ENCODE results near the gene GALNT2.

Gene GALNT2

DNA sequence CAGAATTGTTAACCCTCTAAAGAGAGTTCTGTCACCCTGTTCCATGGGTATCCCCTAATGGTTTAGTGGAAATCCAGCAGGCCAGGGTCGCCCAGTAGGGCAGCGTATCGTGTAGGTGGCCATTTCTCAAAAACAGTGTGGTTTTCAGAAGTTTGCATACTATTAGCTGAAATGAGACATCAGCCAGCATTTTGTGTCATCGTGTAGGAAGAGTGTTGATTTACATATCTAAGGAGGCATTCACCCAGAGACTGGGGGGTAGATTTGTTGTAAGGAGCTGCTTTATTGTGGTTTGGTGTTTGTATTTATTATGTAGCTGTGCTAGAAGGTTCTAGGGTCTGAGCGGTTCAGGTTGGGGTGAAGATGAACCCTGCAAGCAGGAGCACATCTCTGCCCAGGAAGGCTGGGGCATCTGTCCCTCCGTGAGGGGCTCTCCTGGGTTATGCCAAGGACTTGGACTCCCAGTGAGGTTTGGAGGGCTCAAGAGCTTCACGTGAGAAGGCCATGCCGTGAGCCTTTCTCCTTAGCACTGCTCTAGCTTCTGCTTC is 184.7 kb downstream of the GALNT2 start:
- Histone ChIP-seq H3K27ac (no peak overlapping the region), H3K27me3 (replicated peaks) (no peaks in the 10 kb centered on the region), H3K36me3 (replicated peaks) (peaks cover 17% of the 10 kb centered on the region), H3K4me3 (ENCODE audit: low read depth, low read length) (no peak overlapping the region)
- in situ Hi-C loops (cut with HindIII; ENCODE audit: low pct_ligation_motif_present, low sequenced_read_pairs): no loop called here
- DNase-seq: no peak
- TF ChIP-seq, protein P1, sequence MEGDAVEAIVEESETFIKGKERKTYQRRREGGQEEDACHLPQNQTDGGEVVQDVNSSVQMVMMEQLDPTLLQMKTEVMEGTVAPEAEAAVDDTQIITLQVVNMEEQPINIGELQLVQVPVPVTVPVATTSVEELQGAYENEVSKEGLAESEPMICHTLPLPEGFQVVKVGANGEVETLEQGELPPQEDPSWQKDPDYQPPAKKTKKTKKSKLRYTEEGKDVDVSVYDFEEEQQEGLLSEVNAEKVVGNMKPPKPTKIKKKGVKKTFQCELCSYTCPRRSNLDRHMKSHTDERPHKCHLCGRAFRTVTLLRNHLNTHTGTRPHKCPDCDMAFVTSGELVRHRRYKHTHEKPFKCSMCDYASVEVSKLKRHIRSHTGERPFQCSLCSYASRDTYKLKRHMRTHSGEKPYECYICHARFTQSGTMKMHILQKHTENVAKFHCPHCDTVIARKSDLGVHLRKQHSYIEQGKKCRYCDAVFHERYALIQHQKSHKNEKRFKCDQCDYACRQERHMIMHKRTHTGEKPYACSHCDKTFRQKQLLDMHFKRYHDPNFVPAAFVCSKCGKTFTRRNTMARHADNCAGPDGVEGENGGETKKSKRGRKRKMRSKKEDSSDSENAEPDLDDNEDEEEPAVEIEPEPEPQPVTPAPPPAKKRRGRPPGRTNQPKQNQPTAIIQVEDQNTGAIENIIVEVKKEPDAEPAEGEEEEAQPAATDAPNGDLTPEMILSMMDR (IDR thresholded peaks at IDR 0.05; ENCODE audit: low read depth, low read length, missing control alignments): no peak

DNA sequence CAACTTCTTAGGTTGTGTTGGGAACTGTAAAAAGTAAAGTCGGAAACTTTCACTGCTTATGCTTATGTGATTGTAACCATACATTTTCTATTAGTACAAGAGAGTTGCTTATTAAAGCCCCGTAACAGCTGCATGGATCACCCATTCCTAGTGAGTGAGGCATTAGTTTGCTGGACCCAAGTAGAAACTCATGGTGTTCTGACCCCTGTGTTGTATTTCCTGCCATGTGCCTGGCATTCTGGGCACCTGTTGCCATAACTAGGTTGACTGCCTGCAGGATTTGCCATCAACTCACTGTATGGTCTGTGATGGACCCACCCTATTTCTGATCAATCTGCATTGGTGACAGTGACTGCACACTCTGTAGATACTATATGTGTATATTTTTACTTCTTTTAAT is 186.1 kb downstream of the GALNT2 start:
- Histone ChIP-seq H3K36me3 (replicated peaks) (peaks cover 17% of the 10 kb centered on the region), H3K27me3 (replicated peaks) (no peaks in the 10 kb centered on the region), H3K27ac (no peak overlapping the region), H3K4me3 (ENCODE audit: low read depth, low read length) (no peak overlapping the region)
- TF ChIP-seq, protein P1 (IDR thresholded peaks at IDR 0.05; ENCODE audit: low read depth, low read length, missing control alignments): no peak
- DNase-seq: no peak
- in situ Hi-C loops (cut with HindIII; ENCODE audit: low pct_ligation_motif_present, low sequenced_read_pairs): no loop called here

DNA sequence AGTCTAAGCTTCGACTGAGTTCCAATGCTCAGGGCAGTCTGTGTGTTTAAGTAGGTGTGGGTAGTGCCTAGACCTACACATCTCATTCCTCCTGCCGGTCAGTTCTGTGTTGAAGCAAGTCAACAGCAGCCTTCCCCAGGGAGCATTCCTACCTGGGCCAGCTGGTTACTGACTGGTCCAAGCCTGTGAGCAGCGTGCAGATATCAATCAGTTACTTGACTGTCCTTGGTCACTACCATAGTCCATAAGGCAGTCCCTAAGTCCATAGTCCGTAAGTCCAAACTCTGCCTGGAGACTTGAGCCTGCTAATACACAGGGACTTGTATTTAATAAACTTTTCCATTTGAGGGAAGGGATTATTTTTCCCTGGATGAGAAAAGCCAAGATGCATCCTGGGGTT is 187.2 kb downstream of the GALNT2 start:
- Histone ChIP-seq H3K4me3 (ENCODE audit: low read depth, low read length) (no peak overlapping the region), H3K27me3 (replicated peaks) (no peaks in the 10 kb centered on the region), H3K27ac (no peak overlapping the region), H3K36me3 (replicated peaks) (peaks cover 17% of the 10 kb centered on the region)
- in situ Hi-C loops (cut with HindIII; ENCODE audit: low pct_ligation_motif_present, low sequenced_read_pairs): no loop called here
- DNase-seq: no peak
- TF ChIP-seq, protein P1 (IDR thresholded peaks at IDR 0.05; ENCODE audit: low read depth, low read length, missing control alignments): no peak

DNA sequence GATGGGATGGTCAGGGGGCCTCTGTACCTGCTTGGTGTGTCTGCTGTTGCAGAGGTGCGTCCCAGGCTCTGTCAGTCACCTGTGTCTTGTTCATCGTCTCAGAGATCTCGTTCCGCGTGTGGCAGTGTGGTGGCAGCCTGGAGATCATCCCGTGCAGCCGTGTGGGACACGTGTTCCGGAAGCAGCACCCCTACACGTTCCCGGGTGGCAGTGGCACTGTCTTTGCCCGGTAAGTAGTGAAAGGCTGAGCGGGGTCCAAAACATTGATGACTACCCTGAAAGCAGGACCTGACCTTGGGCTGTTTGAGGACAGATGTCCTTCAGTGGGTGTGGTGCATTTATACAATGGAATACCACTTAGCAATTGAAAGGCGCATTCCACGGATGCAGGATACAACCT is 188.1 kb downstream of the GALNT2 start:
- TF ChIP-seq, protein P1 (IDR thresholded peaks at IDR 0.05; ENCODE audit: low read depth, low read length, missing control alignments): no peak
- H3K36me3 ChIP-seq (replicated peaks): peaks cover 9% of the 10 kb centered on the region
- in situ Hi-C loops (cut with HindIII; ENCODE audit: low pct_ligation_motif_present, low sequenced_read_pairs): no loop called here
- no peak overlapping the region for H3K27ac ChIP-seq
- no peak overlapping the region for H3K4me3 ChIP-seq (ENCODE audit: low read depth, low read length)
- DNase-seq: no peak
- no peaks in the 10 kb centered on the region for H3K27me3 ChIP-seq (replicated peaks)

DNA sequence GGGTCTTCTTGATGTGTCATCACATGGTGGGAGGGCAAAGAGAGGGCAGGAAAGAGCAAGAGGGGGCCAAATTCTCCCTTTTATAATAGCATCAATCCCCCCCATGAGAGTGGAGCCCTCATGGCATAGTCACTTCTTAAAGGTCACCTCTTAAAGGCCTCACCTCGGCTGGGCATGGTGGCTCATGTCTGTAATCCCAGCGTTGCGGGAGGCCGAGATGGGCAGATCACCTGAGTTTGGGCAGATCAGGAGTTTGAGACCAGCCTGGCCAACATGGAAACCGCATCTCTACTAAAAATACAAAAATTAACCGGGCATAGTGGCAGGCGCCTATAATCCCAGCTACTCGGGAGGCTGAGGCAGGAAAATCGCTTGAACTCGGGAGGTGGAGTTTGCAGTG is 189.0 kb downstream of the GALNT2 start:
- H3K36me3 ChIP-seq (replicated peaks): peaks cover 7% of the 10 kb centered on the region
- H3K27me3 ChIP-seq (replicated peaks): no peaks in the 10 kb centered on the region
- no peak for DNase-seq
- no peak overlapping the region for H3K27ac ChIP-seq
- H3K4me3 ChIP-seq (ENCODE audit: low read depth, low read length): no peak overlapping the region
- in situ Hi-C loops (cut with HindIII; ENCODE audit: low pct_ligation_motif_present, low sequenced_read_pairs): no loop called here
- TF ChIP-seq, protein P1 (IDR thresholded peaks at IDR 0.05; ENCODE audit: low read depth, low read length, missing control alignments): no peak

DNA sequence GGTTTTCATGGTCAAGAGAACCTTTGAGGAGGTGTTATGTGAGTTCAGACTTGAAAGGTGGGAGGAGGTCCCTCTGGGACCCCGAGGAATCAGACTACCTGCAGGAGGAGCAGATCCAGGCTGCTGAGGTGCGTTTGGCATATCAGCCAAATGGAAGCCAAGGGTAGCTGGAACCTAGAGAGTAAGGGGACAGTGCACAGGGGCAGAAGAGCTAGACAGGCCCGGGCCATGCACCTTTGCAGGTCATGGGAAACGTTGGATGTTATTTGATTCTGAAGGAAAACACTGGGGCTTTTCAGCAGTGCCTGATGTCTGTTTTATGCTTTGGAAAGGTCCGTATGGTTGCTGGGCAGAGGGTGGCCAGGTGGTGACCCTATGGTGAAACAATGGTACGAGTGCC is 189.9 kb downstream of the GALNT2 start:
- Histone ChIP-seq H3K36me3 (replicated peaks) (peaks cover 7% of the 10 kb centered on the region), H3K27ac (no peak overlapping the region), H3K27me3 (replicated peaks) (no peaks in the 10 kb centered on the region), H3K4me3 (ENCODE audit: low read depth, low read length) (no peak overlapping the region)
- TF ChIP-seq, protein P1 (IDR thresholded peaks at IDR 0.05; ENCODE audit: low read depth, low read length, missing control alignments): no peak
- in situ Hi-C loops (cut with HindIII; ENCODE audit: low pct_ligation_motif_present, low sequenced_read_pairs): no loop called here
- no peak for DNase-seq
